GM19035 (cell line): ENCODE data around the gene PTP4A2.

Experiments used
- ATAC-seq: cut with Tn5 transposase; IDR thresholded peaks from one replicate; pipeline ENCODE4 v1.9.1; 2021; ENCODE audit not compliant: unreplicated experiment

PTP4A2 gene

DNA sequence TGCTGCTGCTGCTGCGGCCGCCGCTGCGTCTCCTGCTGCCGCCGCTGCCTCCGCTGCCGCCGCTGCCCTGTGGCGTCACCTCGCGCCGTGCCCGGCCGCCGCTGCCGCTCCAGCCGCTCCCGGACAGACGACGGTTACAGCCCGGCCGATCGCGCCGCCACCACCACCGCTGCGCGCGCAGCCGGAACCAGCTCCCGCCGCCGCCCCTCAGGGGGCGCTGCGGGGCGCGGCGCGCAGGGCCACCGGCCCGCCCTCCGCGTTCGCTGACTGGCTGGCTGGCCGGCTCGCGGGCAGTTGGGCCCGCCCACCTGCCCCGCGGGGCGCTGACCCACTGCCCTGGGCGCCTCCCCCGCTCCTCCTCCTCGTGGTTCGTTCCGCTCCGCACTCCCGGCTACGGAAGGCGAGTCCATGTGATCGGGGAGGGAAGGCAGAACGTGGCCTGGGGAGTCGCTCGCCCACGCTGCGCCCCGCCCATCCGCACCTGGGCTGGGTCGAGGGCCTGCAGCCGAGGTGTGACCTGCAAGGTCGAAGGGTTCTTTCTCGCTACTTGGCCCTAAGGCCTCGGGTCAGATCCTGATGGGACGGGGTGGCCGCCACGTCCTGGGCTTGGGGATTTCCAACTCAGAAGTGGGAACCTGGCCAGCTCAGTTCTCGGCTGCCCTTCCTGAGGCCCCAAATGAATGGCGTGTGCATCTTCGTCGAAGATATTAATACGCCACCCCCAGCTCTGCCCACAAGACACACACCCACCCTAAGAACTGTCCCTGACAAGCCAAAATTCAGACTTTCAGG is at the start of gene PTP4A2:
Gene PTP4A2, minus strand, starts transcription at position 185 of the 792 bp plus-strand sequence. CDS start 19,303 bp downstream, outside the sequence.
- peak; percentile 81 for ATAC-seq

DNA sequence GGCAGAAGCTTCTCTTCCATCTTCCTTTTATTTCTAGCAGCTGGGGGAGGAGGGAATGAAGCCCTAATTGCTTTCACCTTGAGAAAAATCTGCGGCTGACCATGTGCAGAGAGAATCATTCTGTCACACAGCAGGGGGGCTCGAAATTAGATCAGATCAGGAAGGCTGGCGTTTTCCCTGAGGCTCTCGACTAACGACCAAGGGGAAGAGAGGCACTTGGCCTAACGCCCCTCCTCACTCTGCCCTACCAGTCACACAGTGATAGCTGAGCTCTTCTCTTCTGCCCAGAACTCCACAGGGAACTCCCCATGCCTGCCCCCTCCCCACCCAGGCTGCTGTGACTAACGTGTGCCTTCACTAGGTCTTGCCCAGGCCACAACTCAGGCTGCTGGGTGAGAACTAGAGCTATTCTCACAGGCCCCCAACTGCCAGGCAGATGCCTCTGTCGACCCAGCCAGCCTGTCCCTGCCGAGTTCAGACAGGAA is 49.0 kb upstream of the PTP4A2 start:
- no peak for ATAC-seq

DNA sequence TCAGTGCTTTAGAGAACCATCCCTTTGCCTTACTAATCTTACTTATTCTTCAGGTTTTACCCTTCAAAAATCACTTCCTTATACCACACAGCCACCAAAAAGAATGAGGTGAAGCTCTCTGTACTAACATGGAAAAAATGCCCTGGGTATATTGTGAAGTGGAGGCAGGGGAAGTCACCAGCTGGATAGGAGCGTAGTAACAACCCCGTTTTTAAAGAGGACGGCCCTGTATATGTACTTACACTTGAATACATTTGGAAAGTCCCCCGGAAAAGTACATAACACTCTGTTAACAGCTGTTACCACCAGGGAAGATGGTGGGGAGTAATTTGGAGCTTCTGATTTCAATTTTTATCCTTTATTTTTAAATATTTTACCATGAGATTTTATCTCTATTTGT is 47.3 kb upstream of the PTP4A2 start:
- peak; percentile 65 for ATAC-seq

DNA sequence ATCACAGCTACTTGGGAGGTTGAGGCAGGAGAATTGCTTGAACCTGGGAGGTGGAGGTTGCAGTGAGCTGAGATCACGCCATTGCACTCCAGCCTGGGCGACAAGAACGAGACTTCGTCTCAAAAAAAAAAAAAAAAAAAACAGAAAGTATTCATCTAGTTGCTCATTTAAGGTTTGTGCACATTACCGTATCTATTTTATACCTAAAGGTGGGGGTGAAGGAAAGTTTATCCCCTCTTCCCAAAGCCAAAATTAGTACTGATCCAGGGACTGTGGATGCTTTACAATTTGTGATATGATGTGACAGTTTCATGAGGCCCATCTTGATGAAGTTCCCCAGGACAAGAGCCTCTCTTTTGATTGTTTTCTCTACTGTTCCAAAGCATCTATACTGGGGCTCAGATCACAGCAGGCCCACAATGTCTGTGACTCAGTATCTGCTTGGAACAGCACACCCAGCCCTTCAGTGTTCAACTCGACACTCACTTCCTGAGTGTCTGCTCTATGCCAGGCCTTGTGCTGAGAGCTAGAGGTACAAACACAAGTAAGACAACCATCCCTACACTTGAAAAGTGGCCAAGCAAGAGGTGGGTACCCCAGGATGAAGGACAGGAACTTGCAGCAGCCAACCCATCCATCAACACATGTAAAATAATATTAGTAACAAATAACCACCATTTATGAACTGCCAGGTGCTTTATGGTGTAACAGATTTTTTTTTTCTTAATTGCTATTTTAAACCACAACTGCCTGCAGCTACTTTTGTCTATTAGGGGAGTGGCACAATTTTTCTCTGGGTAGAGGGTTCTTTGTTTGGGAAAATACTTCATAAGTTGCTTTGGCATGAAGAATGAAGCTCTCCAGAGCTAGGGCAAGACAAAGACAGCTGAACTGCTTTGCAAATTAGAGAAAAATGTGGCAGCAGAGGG is 46.5 kb upstream of the PTP4A2 start:
- ATAC-seq, result no peak

DNA sequence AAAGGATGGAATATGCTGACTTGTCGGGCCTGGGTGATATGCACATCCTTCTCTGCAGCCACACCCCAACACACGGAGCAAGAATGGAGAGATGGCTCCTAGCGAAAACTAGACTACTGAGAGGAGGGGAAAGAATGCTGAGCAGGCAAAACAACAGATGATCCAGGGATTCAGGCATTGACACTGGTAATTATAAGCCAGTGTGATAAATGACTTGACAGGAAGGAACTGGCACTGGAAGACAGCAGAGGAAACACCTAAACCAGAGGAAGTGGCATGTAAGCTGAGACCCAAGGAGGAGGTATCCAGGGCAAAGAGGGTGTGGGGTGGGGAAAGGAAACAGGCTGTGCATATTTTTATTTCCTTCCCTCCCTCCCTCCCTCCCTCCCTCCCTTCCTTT is 43.8 kb upstream of the PTP4A2 start:
- ATAC-seq, result no peak

DNA sequence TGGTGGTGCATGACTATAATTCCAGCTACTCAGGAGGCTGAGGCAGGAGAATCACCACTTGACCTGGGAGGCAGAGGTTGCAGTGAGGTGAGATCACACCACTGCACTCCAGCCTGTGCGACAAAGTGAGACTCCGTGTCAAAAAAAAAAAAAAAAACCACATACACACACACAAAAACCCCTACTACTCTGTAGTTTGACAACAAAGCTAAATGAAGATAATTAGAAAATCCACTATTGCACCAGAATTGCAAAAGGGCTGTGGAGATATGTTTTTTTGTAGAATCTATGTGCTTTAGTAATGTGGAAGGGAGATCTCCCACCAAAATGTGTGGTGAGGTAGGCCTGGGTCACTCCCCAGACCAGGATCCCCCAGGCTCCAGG is 43.3 kb upstream of the PTP4A2 start:
- ATAC-seq, result no peak

DNA sequence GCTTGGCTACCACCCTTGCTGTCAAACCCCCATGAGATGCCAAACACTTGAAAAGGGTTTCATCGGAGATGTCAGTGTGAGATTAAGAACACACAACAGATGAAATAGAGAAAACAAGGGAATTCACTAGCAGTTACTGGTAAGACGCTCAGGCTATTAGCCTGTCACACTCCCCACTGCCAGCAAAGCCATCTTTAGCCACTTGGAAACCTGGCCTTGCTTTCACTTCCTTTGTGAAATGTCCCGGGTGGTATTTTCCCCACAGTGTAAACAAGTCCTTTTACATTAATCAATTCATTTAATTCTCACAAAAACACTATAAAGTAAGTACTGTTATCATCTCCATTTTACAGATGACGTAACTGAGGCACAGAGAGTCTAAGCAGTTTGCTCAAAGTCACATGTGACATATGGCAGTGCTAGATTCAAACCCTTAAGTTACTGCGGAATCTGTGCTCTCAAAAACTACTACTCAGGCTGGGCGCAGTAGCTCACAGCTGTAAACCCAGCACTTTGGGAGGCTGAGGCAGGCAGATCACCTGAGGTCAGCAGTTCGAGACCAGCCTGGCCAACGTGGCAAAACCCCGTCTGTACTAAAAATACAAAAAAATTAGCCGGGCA is 42.8 kb upstream of the PTP4A2 start:
- ATAC-seq, result no peak

DNA sequence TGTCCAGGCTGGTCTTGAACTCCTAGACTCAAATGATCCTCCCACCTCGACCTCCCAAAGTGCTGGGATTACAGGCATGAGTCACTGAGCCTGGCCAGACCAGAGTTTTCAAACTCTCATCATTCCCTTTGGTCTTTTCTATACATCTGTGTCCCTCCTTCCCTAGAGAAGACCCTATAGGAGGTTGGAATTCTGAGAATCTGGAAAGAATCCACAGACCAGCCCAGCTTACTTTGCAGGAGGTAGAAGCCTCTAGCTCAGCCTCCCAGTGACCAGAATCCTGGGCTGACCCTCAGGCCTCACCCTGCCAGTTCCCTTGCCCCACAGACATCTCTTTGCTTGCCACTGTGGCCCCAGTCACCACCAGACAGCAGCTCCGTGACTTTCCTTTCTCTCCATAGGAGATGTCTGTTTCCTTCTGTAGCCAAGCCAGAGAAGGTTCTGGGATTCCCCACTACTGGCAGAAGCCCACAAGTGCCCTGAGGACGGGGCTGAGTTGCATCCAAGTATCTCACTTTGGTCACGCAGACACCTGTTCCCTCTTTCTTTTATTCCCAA is 40.8 kb upstream of the PTP4A2 start:
- no peak for ATAC-seq

DNA sequence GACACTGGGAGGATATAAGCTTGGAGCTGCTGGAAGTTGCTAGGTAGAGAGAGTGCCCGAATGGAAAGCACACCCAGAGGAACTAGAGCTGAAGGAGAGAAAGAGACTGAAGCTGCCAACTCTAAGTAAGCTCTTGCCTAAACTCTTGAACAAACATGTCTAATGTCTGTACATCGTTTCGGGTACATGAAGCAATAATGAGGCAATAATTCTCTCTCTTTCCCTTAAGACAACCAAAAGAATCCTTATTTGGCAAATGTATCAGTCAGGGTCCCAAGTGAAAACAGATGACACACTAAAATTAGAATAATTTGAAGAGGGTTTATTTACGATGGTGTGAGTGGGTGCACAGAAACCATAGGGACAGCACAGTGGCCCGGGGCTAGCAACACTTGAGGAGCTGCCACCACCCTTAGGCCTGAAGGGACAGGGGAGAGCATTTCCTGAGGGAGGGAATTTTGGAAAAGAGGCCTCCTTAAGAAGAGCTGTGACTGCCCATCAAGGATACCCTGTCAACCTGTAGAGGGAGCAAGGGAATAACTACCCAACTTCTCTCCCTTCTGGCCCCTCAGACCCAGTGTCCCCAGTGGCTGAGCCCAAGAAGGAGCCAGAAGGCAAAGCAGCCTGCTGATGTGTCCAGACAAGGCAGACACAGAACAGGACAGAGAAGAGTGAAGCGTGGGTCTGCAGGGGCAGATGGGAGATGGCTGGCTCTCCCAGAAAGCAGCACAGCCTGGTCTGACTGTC is 39.4 kb upstream of the PTP4A2 start:
- no peak for ATAC-seq

DNA sequence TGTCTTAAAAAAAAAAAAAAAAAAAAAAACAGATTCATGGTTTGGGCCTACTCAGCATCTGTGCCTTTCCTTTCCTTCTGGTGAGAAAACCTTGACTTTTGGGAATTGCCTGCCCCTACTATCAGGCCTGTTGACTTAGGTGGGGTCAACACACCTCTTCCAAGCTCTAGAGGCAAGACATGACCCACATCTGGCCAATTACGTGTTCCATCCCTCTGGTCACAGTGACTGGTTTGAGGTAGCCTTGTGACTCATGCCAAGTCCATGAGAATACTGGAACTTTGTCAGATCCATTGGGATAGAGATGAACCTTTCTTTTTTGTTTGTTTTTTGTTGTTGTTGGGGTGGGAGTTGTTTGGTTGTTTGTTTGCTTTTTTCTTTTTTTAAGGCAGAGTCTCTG is 38.2 kb upstream of the PTP4A2 start:
- ATAC-seq, result no peak

DNA sequence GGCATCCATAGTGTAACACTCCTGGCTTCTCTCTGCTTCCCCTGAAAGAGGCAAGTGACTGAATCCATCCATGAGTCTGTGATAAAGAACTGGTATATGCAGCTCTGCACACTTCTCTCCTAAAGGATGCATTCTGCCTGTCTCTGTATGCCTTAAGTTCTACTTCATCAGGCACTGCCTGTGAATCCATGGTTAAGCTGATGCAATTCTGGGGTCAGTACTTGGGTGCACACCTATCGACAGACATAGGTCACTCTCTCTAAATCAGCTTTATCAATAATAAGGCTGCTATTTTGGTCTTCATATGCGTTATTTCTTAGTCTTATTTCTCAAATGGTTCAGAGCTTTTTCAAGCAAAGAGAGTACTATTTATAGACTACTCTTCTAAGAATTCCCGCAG is 32.7 kb upstream of the PTP4A2 start:
- no peak for ATAC-seq

DNA sequence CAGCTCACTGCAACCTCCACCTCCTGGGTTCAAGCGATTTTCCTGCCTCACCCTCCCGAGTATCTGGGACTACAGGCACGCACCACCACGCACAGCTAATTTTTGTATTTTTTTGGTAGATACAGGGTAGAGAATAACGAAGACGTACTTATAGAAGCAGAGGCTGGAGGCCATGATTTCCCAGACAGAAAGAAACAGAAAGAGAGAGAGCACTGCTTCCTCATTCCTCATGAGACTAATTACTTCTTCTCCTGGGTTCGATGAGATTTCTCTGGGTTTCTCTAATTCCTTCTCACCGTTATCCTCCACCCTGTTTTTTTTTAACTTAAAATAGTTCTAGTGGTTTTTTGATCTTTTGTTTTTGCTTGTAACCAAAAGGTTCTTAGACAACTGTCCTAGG is 23.4 kb upstream of the PTP4A2 start:
- ATAC-seq, result no peak

DNA sequence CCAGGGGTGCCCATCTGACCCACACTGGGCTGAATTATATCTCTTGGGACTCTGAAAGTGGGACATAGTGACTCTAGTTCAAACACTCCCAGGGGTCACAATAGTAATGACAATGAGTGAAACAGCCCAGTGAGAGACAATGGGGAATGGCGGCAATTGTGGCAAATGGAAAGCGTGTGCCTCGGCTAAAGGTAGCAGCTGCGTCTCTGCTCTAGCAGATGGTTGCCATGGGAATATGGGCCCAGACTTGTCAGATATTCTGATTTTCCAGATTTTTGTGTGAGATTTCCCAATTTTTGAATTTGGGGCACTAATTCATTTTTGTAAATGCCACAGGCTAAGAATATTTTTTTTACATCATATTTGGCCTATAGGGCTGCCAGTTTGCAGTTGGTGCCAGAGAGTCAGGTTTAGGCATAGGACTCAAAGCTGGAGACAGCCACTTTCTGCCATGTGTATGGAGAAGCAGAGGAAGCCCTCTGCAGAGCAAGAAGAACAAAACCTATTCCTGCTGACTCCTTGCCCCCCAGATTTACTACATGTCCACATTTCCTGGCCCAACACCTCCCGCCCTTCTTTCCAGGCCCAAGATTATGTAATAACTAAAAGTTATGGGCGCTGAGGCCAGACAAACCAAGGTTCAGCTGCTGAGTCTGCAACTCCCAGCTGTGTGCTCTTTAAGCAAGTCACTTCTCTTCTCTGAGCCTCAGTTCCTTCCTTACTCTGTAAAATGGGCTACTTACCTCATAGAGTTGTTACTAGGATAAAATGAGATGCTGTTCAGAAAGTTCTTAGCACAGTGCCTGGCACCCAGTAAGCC is 21.6 kb upstream of the PTP4A2 start:
- no peak for ATAC-seq

DNA sequence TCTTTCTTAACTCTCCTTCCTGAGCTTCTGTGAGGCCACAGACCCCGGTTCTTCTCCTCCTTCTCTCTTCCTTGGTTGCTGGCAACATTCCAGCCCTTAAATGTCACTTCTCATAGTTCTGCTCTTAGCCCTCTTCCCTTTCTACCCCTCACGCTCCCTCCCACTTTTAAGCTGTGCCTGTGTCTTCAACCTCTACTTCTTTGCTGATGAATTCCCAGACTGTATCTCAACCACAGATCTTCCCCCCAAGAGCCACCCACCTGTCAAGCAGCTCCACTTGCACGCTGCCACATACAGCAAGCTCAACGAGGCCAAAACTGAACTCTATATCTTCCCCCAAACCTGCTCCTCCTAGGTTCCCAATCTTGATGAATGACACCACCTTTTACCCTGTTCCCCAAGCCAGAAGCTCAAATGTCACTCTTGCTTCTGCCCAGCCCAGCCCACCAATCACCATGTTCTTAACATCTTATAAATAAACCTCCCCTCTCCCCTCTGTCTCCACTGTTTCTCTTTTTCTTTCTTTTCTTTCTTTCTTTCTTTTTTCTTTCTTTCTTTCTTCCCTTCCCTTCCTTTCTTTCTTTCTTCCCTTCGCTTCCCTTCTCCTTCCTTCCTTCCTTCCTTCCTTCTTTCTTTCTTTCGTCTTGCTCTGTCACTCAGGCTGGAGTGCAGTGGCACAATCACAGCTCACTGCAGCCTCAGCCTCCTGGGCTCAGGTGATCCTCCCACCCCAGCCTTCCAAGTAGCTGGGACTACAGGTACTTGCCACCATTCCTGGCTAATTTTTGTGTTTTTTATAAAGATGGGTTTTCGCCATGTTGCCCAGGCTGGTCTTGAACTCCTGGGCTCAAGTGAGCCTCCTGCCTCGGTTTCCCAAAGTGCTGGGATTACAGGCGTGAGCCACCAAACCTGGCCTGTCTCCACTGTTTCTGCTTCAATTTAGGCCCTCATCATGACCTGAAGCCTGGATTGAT is 19.8 kb upstream of the PTP4A2 start:
- ATAC-seq, result no peak

DNA sequence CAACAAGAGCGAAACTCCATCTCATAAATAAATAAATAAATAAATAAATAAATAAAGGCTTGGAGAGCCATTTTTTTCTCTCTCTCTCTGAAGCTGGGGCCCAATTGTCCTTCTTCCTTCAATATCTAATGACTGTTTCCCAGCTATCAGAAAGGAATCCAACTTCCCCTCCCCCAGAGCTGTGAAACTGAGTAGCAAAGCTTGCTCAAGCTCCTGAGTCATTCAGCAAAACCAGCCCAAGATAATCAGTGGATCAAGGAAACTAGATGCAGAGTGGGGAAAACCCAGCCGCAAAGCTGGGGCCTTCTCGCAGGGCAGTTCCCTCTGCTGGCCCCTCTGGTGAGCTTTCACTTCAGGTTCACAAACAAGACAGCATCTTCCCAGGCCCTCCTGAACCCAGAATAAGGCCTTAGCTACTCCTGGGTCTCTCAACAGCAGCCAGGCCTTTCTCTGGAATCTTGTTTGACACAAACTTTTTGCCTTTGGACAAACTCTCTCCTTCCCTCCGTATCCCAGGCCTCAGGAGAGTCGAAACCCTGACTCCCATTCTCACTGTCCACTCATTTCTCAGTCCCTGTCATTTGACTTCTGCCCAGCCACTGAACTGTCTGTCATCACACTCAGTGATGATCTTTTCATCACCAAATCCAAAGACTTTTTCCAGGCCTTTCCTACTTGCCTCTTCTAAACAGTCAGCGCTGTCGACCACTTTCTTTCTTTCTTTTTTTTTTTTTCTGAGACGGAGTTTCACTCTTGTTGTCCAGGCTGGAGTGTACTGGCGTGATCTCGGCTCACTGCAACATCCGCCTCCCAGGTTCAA is 18.0 kb upstream of the PTP4A2 start:
- peak; percentile 79 for ATAC-seq

DNA sequence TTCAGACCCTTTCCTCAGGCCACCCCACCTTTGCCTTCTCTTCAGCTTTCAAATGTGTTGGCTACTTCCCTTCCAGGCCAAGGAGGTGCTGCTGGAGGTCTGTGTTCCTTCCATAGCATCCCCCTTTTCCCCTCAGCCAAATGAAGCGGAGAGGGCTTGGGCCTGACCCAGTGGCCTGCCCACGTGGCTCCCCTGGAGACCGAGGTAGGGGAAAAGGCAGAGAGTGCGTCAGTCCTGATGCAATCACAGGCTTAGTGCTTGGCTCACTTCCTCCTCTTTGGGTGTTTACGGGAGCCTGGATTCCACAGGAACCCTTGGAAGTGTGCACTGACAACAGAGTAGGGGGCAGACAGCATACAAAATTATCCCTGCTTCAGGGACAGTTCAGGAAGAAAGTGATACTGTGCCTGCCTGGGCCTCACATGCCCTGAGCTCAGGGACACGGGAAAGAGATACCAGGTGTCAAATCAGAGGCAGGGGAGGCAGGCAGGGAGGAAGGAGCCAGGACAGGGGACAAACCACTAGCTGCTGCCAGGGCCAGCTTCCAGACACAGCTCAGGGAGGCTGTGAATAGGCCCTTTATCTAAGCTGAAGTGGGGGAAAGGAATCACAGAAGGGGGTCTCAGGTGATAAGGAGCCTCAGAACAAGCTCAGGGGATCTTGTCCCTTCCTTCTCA is 16.6 kb upstream of the PTP4A2 start:
- no peak for ATAC-seq

DNA sequence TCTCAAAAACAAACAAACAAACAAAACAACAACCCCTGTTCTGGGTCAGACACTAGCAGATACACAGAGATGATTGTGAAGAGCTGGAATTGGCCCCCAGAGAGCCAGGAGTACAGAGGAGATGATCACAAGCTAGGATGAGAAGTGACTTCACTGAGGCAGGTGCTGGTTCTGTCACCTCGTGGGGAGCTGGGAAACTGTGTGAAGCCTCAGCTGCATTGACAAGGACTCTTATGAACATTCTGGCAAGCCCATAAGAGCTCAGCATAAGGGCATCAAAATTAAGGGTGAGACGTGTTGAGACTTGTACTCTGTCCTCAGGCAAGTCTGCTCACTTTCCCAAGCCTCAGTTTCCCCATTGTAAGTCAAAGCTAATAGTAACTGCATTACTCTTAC is 14.7 kb upstream of the PTP4A2 start:
- no peak for ATAC-seq
